Kidney glomerular epithelial cell (primary cell): Measurements from ENCODE around the gene RAB5A.
A peak's percentile ranks its signal among the peaks of the same experiment; 100 is the strongest.
"Not testable (repeated sequence)": the region's sequence is repeated elsewhere in the genome, so short reads cannot be mapped to it uniquely, and the experiment has no call there.

Source experiments
- DNase-seq: peaks from one replicate; lab custom pipeline; 2025; lab: John Stamatoyannopoulos, UW

The RAB5A gene

GRCh38 chr3:19946832-19947548 lies at the start of gene RAB5A:
TSS of gene RAB5A (plus strand) at chr3:19947097. CDS start at chr3:19950899, 3,802 bp downstream.
- DNase-seq, result peak; percentile 97

- DNase-seq, result no peak
These were observed 48.2 kb upstream of the RAB5A start for GRCh38 chr3:19898721-19899120.

GRCh38 chr3:19899264-19899663 lies 47.6 kb upstream of the RAB5A start:
- DNase-seq, result no peak

GRCh38 chr3:19899833-19900232 lies 47.1 kb upstream of the RAB5A start:
- DNase-seq, result not testable (repeated sequence)

- DNase-seq, result no peak
These were observed 45.6 kb upstream of the RAB5A start for GRCh38 chr3:19901337-19901736.

- no peak for DNase-seq
These were observed 45.0 kb upstream of the RAB5A start for GRCh38 chr3:19901918-19902317.

- no peak for DNase-seq
These were observed 43.2 kb upstream of the RAB5A start for GRCh38 chr3:19903649-19904048.

- DNase-seq, result no peak
These were observed 39.4 kb upstream of the RAB5A start for GRCh38 chr3:19907523-19907922.

- DNase-seq, result no peak
These were observed 35.4 kb upstream of the RAB5A start for GRCh38 chr3:19911452-19911851.

GRCh38 chr3:19917167-19917566 lies 29.7 kb upstream of the RAB5A start:
- no peak for DNase-seq

GRCh38 chr3:19920401-19921080 lies 26.4 kb upstream of the RAB5A start:
- DNase-seq, result peak; percentile 67

GRCh38 chr3:19931180-19931692 lies 15.7 kb upstream of the RAB5A start:
- DNase-seq, result no peak

GRCh38 chr3:19931767-19932188 lies 15.1 kb upstream of the RAB5A start:
- no peak for DNase-seq

- no peak for DNase-seq
These were observed 14.5 kb upstream of the RAB5A start for GRCh38 chr3:19932422-19932821.

- peak; percentile 7 for DNase-seq
These were observed 12.8 kb upstream of the RAB5A start, which contains the start of gene EFHB for GRCh38 chr3:19934098-19934566. TSS of gene EFHB (minus strand) at chr3:19934217. CDS start at chr3:19934018, 199 bp downstream.

GRCh38 chr3:19937459-19938294 lies 9.2 kb upstream of the RAB5A start:
- DNase-seq, result peak; percentile 55

- DNase-seq, result no peak
These were observed 8.6 kb upstream of the RAB5A start for GRCh38 chr3:19938295-19938627.

GRCh38 chr3:19940643-19941042 lies 6.3 kb upstream of the RAB5A start:
- no peak for DNase-seq

GRCh38 chr3:19945534-19945933 lies 1.4 kb upstream of the RAB5A start:
- DNase-seq, result no peak

GRCh38 chr3:19945969-19946831 lies 697 bp upstream of the RAB5A start:
- DNase-seq, result no peak

GRCh38 chr3:19947549-19948225 lies 790 bp downstream of the RAB5A start:
- DNase-seq, result peak; percentile 28
